GM19099 (cell line): ENCODE data around the gene IQGAP3.

Experiments used
- POLR2A ChIP-seq: IDR thresholded peaks from 3 replicates; pipeline ENCODE4 v1.6.1; 2011; ENCODE audit warnings: low read depth; ENCODE audit not compliant: insufficient read length; ENCODE audit errors: extremely low read depth

Gene IQGAP3

GRCh38 chr1:156538711-156539440, 33.5 kb downstream of the IQGAP3 start:
- TF ChIP-seq POLR2A = no peak

DNA sequence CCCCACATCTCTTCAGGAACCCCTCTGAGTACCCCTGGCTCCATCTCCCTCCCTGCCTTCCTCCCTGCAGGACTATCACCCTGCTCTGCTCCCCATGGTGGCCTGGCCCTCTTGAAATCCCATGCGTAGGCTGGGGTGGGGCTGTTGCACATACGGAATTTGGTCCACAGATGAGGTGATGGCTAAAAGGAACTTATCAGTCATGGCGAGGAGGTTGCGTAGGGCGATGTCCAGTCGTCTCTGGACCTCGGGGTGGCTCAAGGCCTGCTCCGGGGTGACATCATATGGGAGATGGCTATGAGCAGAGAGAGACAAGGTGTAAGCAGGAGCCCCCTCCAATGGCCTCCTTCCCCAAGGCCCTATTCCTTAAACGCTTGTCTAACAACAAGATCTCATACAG, 35.3 kb downstream of the IQGAP3 start:
- no peak for TF ChIP-seq POLR2A

DNA sequence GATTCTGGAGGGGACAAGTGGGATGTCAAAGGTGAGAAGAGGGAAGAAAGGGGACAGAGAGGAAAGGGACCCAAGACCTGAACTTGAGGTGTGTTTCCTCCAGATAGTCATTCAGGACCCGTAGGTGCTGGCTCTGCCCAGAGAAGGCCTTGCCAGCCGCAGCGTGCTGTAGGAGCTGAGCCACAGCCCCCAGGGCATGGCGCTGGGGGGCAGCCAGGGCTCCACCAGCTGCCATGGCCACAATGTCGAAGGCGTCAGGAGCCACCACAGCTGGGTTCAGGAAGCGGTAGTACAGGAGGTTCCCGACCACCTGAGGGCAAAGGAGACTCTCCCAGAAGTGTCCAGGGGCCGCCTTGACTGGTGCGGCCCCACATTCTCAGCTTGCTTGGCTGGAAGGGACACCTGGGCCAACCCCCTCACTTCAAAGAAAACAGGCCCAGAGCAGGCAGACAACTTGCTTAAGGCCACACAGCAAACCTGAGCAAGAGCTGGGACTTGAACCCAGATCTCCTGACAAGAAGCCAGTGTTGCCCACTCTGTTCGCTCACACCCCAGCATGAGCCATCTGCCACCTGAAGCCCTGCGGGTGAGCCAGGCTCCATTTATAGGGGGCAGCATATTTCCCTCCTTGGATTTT, 37.8 kb downstream of the IQGAP3 start:
- no peak for TF ChIP-seq POLR2A

DNA sequence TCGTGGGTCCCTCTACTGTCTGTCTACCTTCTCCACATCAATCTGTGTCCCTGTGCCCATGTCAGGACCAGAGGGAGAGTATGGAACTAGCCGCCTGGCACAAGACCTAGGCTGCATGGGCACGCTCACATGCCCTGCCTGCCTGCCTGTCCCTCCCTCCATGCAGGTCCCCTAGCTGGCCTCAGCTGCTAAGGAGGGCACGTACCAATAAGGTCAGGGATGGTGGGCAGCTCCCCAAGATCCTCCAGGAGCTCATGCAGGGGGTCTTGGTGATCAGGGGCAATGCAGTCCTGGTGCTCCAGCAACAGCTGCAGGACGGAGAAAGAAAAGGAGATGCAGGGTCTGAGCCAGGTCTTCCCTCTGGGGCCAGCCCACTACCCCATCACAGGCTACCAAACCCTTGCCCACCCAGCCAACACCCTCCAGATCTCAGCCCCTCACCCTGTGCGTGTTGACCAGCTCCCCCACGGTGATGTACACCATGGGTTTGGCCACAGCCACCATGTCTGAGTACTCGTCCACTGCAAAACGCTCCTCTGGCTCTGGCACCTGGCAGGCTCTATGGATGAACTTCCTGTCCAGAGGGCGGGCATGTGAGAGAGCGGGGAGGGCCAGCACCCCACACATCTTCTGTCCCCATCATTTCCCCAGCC, 38.7 kb downstream of the IQGAP3 start:
- TF ChIP-seq POLR2A = no peak

DNA sequence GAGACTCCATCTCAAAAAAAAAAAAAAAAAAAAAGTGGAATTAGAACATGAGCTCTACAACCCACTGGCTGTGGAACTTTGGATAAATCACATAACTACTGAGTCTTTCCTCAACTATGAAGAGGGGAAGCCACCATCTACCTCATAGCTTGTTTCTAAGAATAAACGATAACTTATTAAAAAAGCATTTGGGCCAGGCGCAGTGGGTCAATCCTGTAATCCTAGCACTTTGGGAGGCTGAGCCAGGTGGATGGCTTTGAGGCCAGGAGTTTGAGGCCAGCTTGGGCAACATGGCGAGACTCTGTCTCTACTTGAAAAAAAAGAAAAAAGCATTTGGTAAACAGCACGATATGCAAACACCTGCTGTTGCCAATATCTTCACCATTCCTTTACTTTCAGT, 40.0 kb downstream of the IQGAP3 start:
- TF ChIP-seq POLR2A = no peak

GRCh38 chr1:156530006-156530405, 42.4 kb downstream of the IQGAP3 start:
- no peak for TF ChIP-seq POLR2A

DNA sequence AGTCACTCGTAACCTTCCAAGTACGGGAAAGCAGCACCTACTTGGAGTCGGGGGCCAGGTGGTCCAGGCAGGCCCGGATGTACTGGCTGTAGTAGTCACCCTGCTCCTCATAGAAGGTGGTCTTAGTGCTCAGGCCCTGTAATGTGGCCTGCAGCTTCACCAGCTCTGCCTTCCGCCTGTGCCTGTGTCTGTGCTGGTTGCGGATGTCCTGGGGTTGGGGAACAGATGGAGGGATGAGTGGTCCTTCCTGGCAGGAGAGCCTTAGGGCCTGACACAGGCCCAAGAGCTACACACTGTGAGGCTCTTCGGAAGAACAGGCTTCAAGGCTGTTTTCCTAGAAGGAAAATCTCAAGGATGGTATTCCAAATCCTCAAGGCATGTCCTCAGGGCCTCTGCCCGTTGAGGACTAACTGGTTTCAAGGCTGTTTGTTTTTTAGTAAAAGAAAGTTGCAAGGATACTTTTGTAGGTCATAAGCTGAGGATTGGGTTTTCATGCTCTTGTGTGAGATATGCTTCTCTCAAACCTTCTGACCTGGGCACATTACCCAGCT, 43.4 kb downstream of the IQGAP3 start:
- TF ChIP-seq POLR2A = no peak

GRCh38 chr1:156528231-156528630, 44.1 kb downstream of the IQGAP3 start:
- TF ChIP-seq POLR2A = no peak

DNA sequence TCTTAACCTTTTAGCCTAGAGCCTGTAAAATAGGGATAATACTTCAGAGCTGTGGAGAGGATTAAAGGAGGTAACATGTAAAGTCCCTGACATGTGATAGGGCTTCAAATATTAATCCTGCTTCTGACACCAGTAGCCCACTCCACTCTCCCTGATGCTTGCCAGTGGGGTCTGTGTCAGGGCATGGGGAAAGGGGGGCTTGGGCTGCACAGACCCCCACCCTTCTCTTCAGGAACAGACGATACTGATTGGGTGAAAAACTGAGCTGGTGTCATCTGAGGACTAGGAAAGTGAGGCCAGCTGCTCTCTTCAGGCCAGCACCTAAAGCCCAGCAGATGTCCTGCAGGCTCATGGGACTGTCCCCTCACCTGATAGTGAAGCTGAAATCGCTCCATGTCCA, 44.8 kb downstream of the IQGAP3 start:
- TF ChIP-seq POLR2A = no peak

- TF ChIP-seq POLR2A = no peak
Observed at GRCh38 chr1:156525856-156526489, 46.4 kb downstream of the IQGAP3 start.

GRCh38 chr1:156525071-156525501, 47.3 kb downstream of the IQGAP3 start:
- TF ChIP-seq POLR2A = no peak

DNA sequence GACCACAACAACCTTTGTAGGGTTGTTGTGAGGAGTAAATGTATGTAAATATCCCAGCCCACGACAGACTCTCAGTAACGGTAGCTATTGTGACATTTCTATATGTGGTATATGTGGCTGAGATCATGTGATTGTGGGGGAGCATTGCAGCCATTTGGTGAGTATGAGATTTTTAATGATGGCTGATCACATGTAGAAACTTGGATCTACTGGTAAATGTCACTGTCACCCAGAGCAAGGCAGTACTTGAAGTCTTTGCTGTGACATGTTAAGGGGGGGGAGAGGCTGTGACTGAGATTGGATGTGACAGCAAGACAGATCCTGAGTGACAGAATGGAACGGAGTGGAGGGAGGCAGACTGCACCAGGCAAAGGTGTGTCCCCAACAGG, 47.9 kb downstream of the IQGAP3 start:
- no peak for TF ChIP-seq POLR2A

- no peak for TF ChIP-seq POLR2A
Observed at GRCh38 chr1:156523801-156524480, 48.4 kb downstream of the IQGAP3 start.

DNA sequence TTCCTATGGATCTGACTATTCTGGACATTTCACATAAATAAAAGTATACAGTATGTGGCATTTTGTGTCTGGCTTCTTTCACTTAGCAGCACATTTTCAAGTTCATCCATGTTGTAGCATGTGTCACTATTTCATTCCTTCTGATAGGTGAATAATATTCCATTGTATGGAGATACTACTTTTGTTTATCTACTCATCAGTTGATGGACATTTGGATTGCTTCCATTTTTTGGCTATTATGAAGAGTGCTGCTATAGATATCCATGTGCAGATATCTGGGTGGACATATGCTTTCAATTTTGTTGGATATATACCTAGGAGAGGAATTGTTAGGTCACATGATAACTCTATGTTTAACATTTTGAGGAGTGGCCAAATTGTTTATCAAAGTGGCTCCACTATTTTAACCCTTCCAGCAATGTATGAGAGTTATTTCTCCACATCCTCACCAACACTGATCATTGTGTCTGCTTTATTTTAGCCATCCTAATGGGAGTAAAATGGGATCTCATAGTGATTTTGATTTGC, 49.9 kb downstream of the IQGAP3 start:
- no peak for TF ChIP-seq POLR2A
